Measurements from ENCODE around the gene UBXN2A.

DNA sequence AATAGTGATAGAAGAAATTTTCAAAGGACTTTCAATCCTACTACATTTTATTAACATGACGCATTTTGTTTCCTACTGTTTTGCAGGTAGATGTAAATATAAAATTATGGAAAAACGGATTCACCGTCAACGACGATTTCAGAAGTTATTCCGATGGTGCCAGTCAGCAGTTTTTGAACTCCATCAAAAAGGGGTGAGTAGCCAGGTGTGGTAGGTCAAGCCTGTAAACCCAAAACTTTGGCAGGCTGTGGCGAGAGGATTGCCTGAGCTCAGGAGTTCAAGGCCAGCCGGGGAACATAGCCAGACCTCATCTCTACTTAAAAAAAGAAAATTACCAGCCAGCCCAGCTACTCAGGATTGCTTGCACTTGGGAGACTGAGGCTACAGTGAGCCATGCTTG, 36.6 kb downstream of the UBXN2A start:
- TF ChIP-seq, protein P1, sequence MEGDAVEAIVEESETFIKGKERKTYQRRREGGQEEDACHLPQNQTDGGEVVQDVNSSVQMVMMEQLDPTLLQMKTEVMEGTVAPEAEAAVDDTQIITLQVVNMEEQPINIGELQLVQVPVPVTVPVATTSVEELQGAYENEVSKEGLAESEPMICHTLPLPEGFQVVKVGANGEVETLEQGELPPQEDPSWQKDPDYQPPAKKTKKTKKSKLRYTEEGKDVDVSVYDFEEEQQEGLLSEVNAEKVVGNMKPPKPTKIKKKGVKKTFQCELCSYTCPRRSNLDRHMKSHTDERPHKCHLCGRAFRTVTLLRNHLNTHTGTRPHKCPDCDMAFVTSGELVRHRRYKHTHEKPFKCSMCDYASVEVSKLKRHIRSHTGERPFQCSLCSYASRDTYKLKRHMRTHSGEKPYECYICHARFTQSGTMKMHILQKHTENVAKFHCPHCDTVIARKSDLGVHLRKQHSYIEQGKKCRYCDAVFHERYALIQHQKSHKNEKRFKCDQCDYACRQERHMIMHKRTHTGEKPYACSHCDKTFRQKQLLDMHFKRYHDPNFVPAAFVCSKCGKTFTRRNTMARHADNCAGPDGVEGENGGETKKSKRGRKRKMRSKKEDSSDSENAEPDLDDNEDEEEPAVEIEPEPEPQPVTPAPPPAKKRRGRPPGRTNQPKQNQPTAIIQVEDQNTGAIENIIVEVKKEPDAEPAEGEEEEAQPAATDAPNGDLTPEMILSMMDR (IDR thresholded peaks at IDR 0.05; ENCODE audit: insufficient read depth, low read length, poor library complexity, severe bottlenecking): no peak
- TF ChIP-seq EZH2phosphoT487 (conservative IDR thresholded peaks at IDR 0.05; ENCODE audit: low read length): no peak
